HEK293 (cell line): Measurements from ENCODE around the gene SPECC1L.
A peak's percentile ranks its signal among the peaks of the same experiment; 100 is the strongest.

ENCODE experiments used
- CTCF ChIA-PET: fragments of 350-600 bp; formaldehyde crosslinking; extraction: SDS; loops from one replicate; lab custom pipeline; 2021; ENCODE audit warnings: antibody characterized with exemption; lab: Yijun Ruan, JAX
- POLR2A ChIA-PET: fragments of 300-600 bp; formaldehyde crosslinking; extraction: SDS; loops from one replicate; lab custom pipeline; 2020; ENCODE audit warnings: antibody characterized with exemption, inconsistent platforms; lab: Yijun Ruan, JAX
- H3K27ac ChIP-seq: fragments of 200-500 bp; sonication (Bioruptor generic); 2 replicates; pipeline ENCODE4 v1.5.1; 2014; ENCODE audit warnings: low read depth, low read length, control low read depth, inconsistent platforms; ENCODE audit errors: extremely low read depth
- H3K36me3 ChIP-seq, 2 experiments: fragments of 200-500 bp in 1 of 2; sonication (Bioruptor generic) in 1 of 2; 1 replicate in 1 of 2; 2 replicates in 1 of 2; pipeline ENCODE4 v1.5.1; 2014 to 2017; ENCODE audit warnings: inconsistent platforms in 2 of 2, low read length in 2 of 2; ENCODE audit not compliant: control insufficient read depth in 2 of 2, insufficient read depth in 1 of 2
- H3K4me1 ChIP-seq: fragments of 200-500 bp; sonication (Bioruptor generic); 2 replicates; pipeline ENCODE4 v1.5.1; 2014; ENCODE audit warnings: mild to moderate bottlenecking, low read length, inconsistent platforms; ENCODE audit not compliant: control insufficient read depth, insufficient read depth
- H3K4me3 ChIP-seq: 2 replicates; pipeline ENCODE4 v1.5.1; 2011; ENCODE audit warnings: low read depth, mild to moderate bottlenecking, control low read depth, low read length, moderate library complexity
- H3K9me3 ChIP-seq: fragments of 200-500 bp; sonication (Bioruptor generic); 2 replicates; pipeline ENCODE4 v1.5.1; 2014; ENCODE audit warnings: low read depth, low read length, inconsistent platforms; ENCODE audit not compliant: control insufficient read depth, insufficient read depth
- GLI2 ChIP-seq: fragments of 450-650 bp; formaldehyde crosslinking; IDR thresholded peaks from 2 replicates; pipeline ENCODE4; 2017; ENCODE audit warnings: missing biosample characterization, missing genetic modification characterization, low read depth, borderline replicate concordance
- SCRT2 ChIP-seq: fragments of 450-650 bp; formaldehyde crosslinking; IDR thresholded peaks from 2 replicates; pipeline ENCODE4 v1.5.1; 2016; ENCODE audit warnings: missing biosample characterization, missing genetic modification characterization
- TRIM28 ChIP-seq: IDR thresholded peaks from 2 replicates; pipeline ENCODE4 v1.6.1; 2011; ENCODE audit warnings: low read length, control low read depth, borderline replicate concordance
- ZBTB11 ChIP-seq: fragments of 450-650 bp; formaldehyde crosslinking; conservative IDR thresholded peaks from 2 replicates; pipeline ENCODE4 v1.5.1; 2016; ENCODE audit warnings: low read depth, missing biosample characterization, missing genetic modification characterization
- ZNF121 ChIP-seq: fragments of 450-650 bp; formaldehyde crosslinking; IDR thresholded peaks from 2 replicates; pipeline ENCODE4 v1.5.1; 2016; ENCODE audit warnings: missing biosample characterization, missing genetic modification characterization
- ZNF157 ChIP-seq: fragments of 450-650 bp; formaldehyde crosslinking; IDR thresholded peaks from 2 replicates; pipeline ENCODE4 v1.5.1; 2016; ENCODE audit warnings: missing biosample characterization, missing genetic modification characterization
- ZNF184 ChIP-seq: fragments of 450-650 bp; IDR thresholded peaks from 2 replicates; pipeline ENCODE4 v1.5.1; 2018; ENCODE audit warnings: missing biosample characterization, mild to moderate bottlenecking, missing genetic modification characterization
- ZNF19 ChIP-seq: fragments of 450-650 bp; formaldehyde crosslinking; IDR thresholded peaks from 2 replicates; pipeline ENCODE4; 2016; ENCODE audit warnings: missing biosample characterization, missing genetic modification characterization, low read depth
- ZNF354C ChIP-seq: fragments of 450-650 bp; formaldehyde crosslinking; IDR thresholded peaks from 2 replicates; pipeline ENCODE4 v1.5.1; 2016; ENCODE audit warnings: missing biosample characterization, missing genetic modification characterization, low read depth, borderline replicate concordance
- ZNF404 ChIP-seq: fragments of 450-650 bp; formaldehyde crosslinking; IDR thresholded peaks from 2 replicates; pipeline ENCODE4 v1.5.1; 2017; ENCODE audit warnings: missing biosample characterization, missing genetic modification characterization
- ZNF449 ChIP-seq: fragments of 450-650 bp; formaldehyde crosslinking; IDR thresholded peaks from 2 replicates; pipeline ENCODE4 v1.5.1; 2017; ENCODE audit warnings: missing biosample characterization, mild to moderate bottlenecking, missing genetic modification characterization, moderate library complexity
- ZNF513 ChIP-seq: fragments of 450-650 bp; IDR thresholded peaks from 2 replicates; pipeline ENCODE4 v1.5.1; 2018; ENCODE audit warnings: missing biosample characterization, missing genetic modification characterization
- ZNF623 ChIP-seq: fragments of 450-650 bp; formaldehyde crosslinking; IDR thresholded peaks from 2 replicates; pipeline ENCODE4 v1.5.1; 2016; ENCODE audit warnings: missing biosample characterization, missing genetic modification characterization
- ZNF660 ChIP-seq: fragments of 450-650 bp; IDR thresholded peaks from 2 replicates; pipeline ENCODE4 v1.5.1; 2018; ENCODE audit warnings: missing biosample characterization, mild to moderate bottlenecking, missing genetic modification characterization
- ZNF843 ChIP-seq: fragments of 450-650 bp; formaldehyde crosslinking; IDR thresholded peaks from 2 replicates; pipeline ENCODE4 v1.5.1; 2016; ENCODE audit warnings: missing biosample characterization, missing genetic modification characterization

The SPECC1L gene

GRCh38 chr22:24455039-24455438 is 184.4 kb downstream of the SPECC1L start:
- Histone ChIP-seq H3K4me1 (peaks cover 3% of the 10 kb centered on the region; the same call in 1 of the 2 replicates), H3K9me3 (no peaks in the 10 kb centered on the region), H3K27ac (no peak overlapping the region), H3K36me3 (no peaks in the 10 kb centered on the region), H3K4me3 (no peak overlapping the region)
- CTCF ChIA-PET, result interaction anchor here (0.7 to 2.1 kb wide), 2 partner anchors 17 to 114 kb away, joined by 4 to 6 read pairs; no protein-coding TSS in a partner anchor
- TF ChIP-seq ZNF843 (tag by site-specific recombination), result no peak
- TF ChIP-seq ZNF19 (tag by site-specific recombination), result no peak
- TF ChIP-seq ZNF404 (tag by site-specific recombination), result no peak
- TF ChIP-seq TRIM28, result no peak
- TF ChIP-seq ZNF184, result no peak
- TF ChIP-seq ZNF660 (tag by site-specific recombination), result no peak
- POLR2A ChIA-PET, result no interaction called here

- Histone ChIP-seq H3K4me3 (no peak overlapping the region), H3K4me1 (peaks cover 3% of the 10 kb centered on the region; the same call in 1 of the 2 replicates), H3K9me3 (no peaks in the 10 kb centered on the region), H3K36me3 (no peaks in the 10 kb centered on the region), H3K27ac (no peak overlapping the region)
- ChIA-PET CTCF (interaction anchor here (0.6 to 2.1 kb wide), 4 partner anchors 10 to 115 kb away, joined by 3 to 6 read pairs (median 4); no protein-coding TSS in a partner anchor), POLR2A (no interaction called here)
- no peak for TF ChIP-seq ZBTB11
- TF ChIP-seq ZNF623, result no peak
- no peak for TF ChIP-seq ZNF513 (tag by site-specific recombination)
- no peak for TF ChIP-seq ZNF354C (tag by site-specific recombination)
- TF ChIP-seq GLI2 (tag by site-specific recombination), result no peak
- TF ChIP-seq SCRT2, result no peak
- no peak for TF ChIP-seq ZNF449 (tag by site-specific recombination)
Measured at GRCh38 chr22:24455751-24456426, 185.3 kb downstream of the SPECC1L start.

GRCh38 chr22:24457894-24458420 is 187.3 kb downstream of the SPECC1L start:
- Histone ChIP-seq H3K9me3 (no peaks in the 10 kb centered on the region), H3K4me3 (no peak overlapping the region), H3K27ac (no peak overlapping the region), H3K36me3 (no peaks in the 10 kb centered on the region), H3K4me1 (peaks cover 3% of the 10 kb centered on the region; the same call in 1 of the 2 replicates)
- no peak for TF ChIP-seq ZNF157 (tag by site-specific recombination)
- peak; percentile 57; the same call in 1 of the 2 replicates for TF ChIP-seq ZNF121 (tag by site-specific recombination)
- ChIA-PET POLR2A (no interaction called here), CTCF (no interaction called here)
